OCI-LY3 (cell line): ENCODE data around the gene CMTM4.

ENCODE experiments used
- CTCF ChIP-seq: fragments of 200-600, 300-600 bp; sonication (generic); IDR thresholded peaks from 2 replicates; pipeline ENCODE4 v1.5.1; 2014; ENCODE audit warnings: antibody characterized with exemption, low read length, low read depth
- EZH2phosphoT487 ChIP-seq: fragments of 200-600 bp; shearing (Covaris generic); IDR thresholded peaks from 2 replicates; pipeline ENCODE4 v1.6.1; 2018; ENCODE audit warnings: antibody characterized with exemption, mixed run types, low read depth

- no peak for TF ChIP-seq CTCF
- TF ChIP-seq EZH2phosphoT487: no peak
Measured at GRCh38 chr16:66653581-66654350, 42.8 kb downstream of the CMTM4 start.
